Measurements from ENCODE around the gene MPPED1. TPM values are rescaled to one million over a fixed set of nuclear protein-coding genes. Genes with fewer than 3 reads are reported as not detected.

Gene MPPED1
- total and polyA plus RNA-seq, 2 experiments from 2014 or later, result 0.30 to 0.97 TPM

- Histone ChIP-seq H2AFZ (no peak overlapping the region), H3K9me3 (ENCODE audit: low read depth) (no peaks in the 10 kb centered on the region), H4K20me1 (ENCODE audit: insufficient read depth, poor library complexity, severe bottlenecking) (no peaks in the 10 kb centered on the region), H3K27me3 (no peaks in the 10 kb centered on the region), H3K79me2 (no peaks in the 10 kb centered on the region), H3K9me2 (replicated peaks; ENCODE audit: insufficient read depth) (no peaks in the 10 kb centered on the region), H3K4me1 (ENCODE audit: insufficient read depth) (no peaks in the 10 kb centered on the region), H3K4me2 (no peak overlapping the region), H3K27ac (no peak overlapping the region), H3K36me3 (replicated peaks; ENCODE audit: insufficient read depth, low read depth) (no peaks in the 10 kb centered on the region), H3K4me3 (no peak overlapping the region)
- DNase-seq (ENCODE audit: low spot score), result no peak
- 83% methylated on average over 4 of the region's 4 CpGs for WGBS (ENCODE audit: low lambda C conversion rate, missing lambda C conversion rate)
- TF ChIP-seq CTCF (IDR thresholded peaks at IDR 0.05; ENCODE audit: poor library complexity) (no peak), EZH2phosphoT487 (IDR thresholded peaks at IDR 0.05; ENCODE audit: low read depth, severe bottlenecking, unreplicated experiment) (no peak), EZH2 (IDR thresholded peaks at IDR 0.05; ENCODE audit: borderline replicate concordance) (no peak)
Measured at GRCh38 chr22:43544289-43544673, 132.5 kb downstream of the MPPED1 start.

GRCh38 chr22:43546186-43546585 is 134.4 kb downstream of the MPPED1 start:
- H3K9me2 ChIP-seq (replicated peaks; ENCODE audit: insufficient read depth), result no peaks in the 10 kb centered on the region
- H2AFZ ChIP-seq, result no peak overlapping the region
- no peaks in the 10 kb centered on the region for H4K20me1 ChIP-seq (ENCODE audit: insufficient read depth, poor library complexity, severe bottlenecking)
- H3K4me2 ChIP-seq, result no peak overlapping the region
- H3K9me3 ChIP-seq (ENCODE audit: low read depth), result no peaks in the 10 kb centered on the region
- 94% methylated on average over 5 of the region's 5 CpGs for WGBS (ENCODE audit: low lambda C conversion rate, missing lambda C conversion rate)
- no peaks in the 10 kb centered on the region for H3K27me3 ChIP-seq
- no peak for TF ChIP-seq EZH2phosphoT487 (IDR thresholded peaks at IDR 0.05; ENCODE audit: low read depth, severe bottlenecking, unreplicated experiment)
- TF ChIP-seq CTCF (IDR thresholded peaks at IDR 0.05; ENCODE audit: poor library complexity), result no peak
- no peak for TF ChIP-seq EZH2 (IDR thresholded peaks at IDR 0.05; ENCODE audit: borderline replicate concordance)
- no peaks in the 10 kb centered on the region for H3K79me2 ChIP-seq
- no peak overlapping the region for H3K27ac ChIP-seq
- H3K4me3 ChIP-seq, result no peak overlapping the region
- H3K36me3 ChIP-seq (replicated peaks; ENCODE audit: insufficient read depth, low read depth), result no peaks in the 10 kb centered on the region
- H3K4me1 ChIP-seq (ENCODE audit: insufficient read depth), result no peaks in the 10 kb centered on the region
- no peak for DNase-seq (ENCODE audit: low spot score)

- Histone ChIP-seq H3K36me3 (replicated peaks; ENCODE audit: insufficient read depth, low read depth) (no peaks in the 10 kb centered on the region), H3K4me3 (no peak overlapping the region), H3K79me2 (no peaks in the 10 kb centered on the region), H3K4me2 (no peak overlapping the region), H2AFZ (no peak overlapping the region), H3K27me3 (no peaks in the 10 kb centered on the region), H4K20me1 (ENCODE audit: insufficient read depth, poor library complexity, severe bottlenecking) (no peaks in the 10 kb centered on the region), H3K27ac (no peak overlapping the region), H3K9me2 (replicated peaks; ENCODE audit: insufficient read depth) (no peaks in the 10 kb centered on the region), H3K9me3 (ENCODE audit: low read depth) (no peaks in the 10 kb centered on the region), H3K4me1 (ENCODE audit: insufficient read depth) (no peaks in the 10 kb centered on the region)
- DNase-seq (ENCODE audit: low spot score), result no peak
- TF ChIP-seq CTCF (IDR thresholded peaks at IDR 0.05; ENCODE audit: poor library complexity) (no peak), EZH2 (IDR thresholded peaks at IDR 0.05; ENCODE audit: borderline replicate concordance) (no peak), EZH2phosphoT487 (IDR thresholded peaks at IDR 0.05; ENCODE audit: low read depth, severe bottlenecking, unreplicated experiment) (no peak)
- 77% methylated on average over 14 of the region's 14 CpGs for WGBS (ENCODE audit: low lambda C conversion rate, missing lambda C conversion rate)
Measured at GRCh38 chr22:43550024-43550620, 138.3 kb downstream of the MPPED1 start.

Data from hepatocyte (in vitro differentiated cells).